ENCODE measurements around the gene INSL6. TPM values are rescaled to one million over a fixed set of nuclear protein-coding genes. Genes with fewer than 3 reads are reported as not detected.

The INSL6 gene
- total and polyA plus RNA-seq, 10 of the 15 experiments (the other 5 are each of a cell fraction or from before 2014, with no cell fraction given) = 0.10 to 1.6 (median 0.84) TPM; not detected in 7

DNA sequence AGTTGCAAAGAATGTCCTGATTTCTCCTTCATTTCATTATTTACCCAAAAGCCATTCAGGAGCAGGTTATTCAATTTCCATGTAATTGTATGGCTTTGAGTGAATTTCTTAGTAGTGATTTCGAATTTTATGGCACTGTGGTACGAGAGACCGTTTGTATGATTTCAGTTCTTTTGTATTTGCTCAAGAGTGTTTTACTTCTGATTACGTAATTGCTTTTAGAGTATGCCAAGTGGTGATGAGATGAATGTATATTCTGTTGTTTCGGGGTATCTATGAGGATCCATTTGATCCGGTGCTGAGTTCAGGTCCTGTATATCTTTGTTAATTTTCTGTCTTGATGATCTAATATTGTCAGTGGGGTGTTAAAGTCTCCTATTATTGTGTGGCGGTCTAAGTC, 41.2 kb downstream of the INSL6 start (continued):
- no peak for TF ChIP-seq GATAD2B (conservative IDR thresholded peaks at IDR 0.05; ENCODE audit: low read depth)

GRCh38 chr9:5140151-5140550, 45.3 kb downstream of the INSL6 start:
- peak; percentile 74 for ATAC-seq
- ChIA-PET RAD21 (ENCODE audit: unreplicated experiment) (interaction anchor here (1.7 kb wide), 1 partner anchor 194 kb away, joined by 3 read pairs; no protein-coding TSS in a partner anchor), POLR2A (no interaction called here), CTCF (interaction anchor here (1.5 to 1.7 kb wide), 2 partner anchors 378 to 381 kb away, joined by 4 to 5 read pairs; no protein-coding TSS in a partner anchor), SMC1A (ENCODE audit: uncharacterized antibody, unreplicated experiment) (interaction anchor here (0.8 to 1.3 kb wide), 4 partner anchors 9 to 83 kb away, joined by 3 to 5 read pairs (median 3); no protein-coding TSS in a partner anchor)
- Histone ChIP-seq H3K9ac (ENCODE audit: control insufficient read depth, insufficient read depth, low read length) (no peak overlapping the region), H3K4me2 (ENCODE audit: control insufficient read depth, insufficient read depth) (no peak overlapping the region), H3K4me1 (ENCODE audit: control insufficient read depth, insufficient read depth, low read length) (no peaks in the 10 kb centered on the region), H3K27me3 (replicated peaks in 1 of 2; ENCODE audit: control insufficient read depth in 2 of 2, insufficient read depth in 2 of 2, low read length in 1 of 2) (no peaks in the 10 kb centered on the region), H3K9me3 (replicated peaks; ENCODE audit: control insufficient read depth, insufficient read depth, low read length) (no peaks in the 10 kb centered on the region; the same call in 2 of the 3 replicates), H3K79me2 (ENCODE audit: control insufficient read depth, insufficient read depth, low read length) (no peaks in the 10 kb centered on the region), H2AFZ (ENCODE audit: control insufficient read depth, low read depth, low read length) (no peak overlapping the region), H3K4me3 (no peak overlapping the region), H3K36me3 (ENCODE audit: control insufficient read depth in 2 of 2, insufficient read depth in 2 of 2, low read length in 1 of 2) (no peaks in the 10 kb centered on the region), H4K20me1 (ENCODE audit: control insufficient read depth, insufficient read depth) (no peaks in the 10 kb centered on the region), H3K27ac (ENCODE audit: control insufficient read depth, insufficient read depth) (no peak overlapping the region)
- FAIRE-seq = no peak
- 100% methylated on average over 1 of the region's 1 CpG for WGBS (ENCODE audit: insufficient coverage, insufficient replicate concordance, low lambda C conversion rate, missing lambda C conversion rate)
- intact Hi-C loops (cut with micrococcal nuclease; ENCODE audit: unreplicated experiment) (no loop called here), in situ Hi-C loops (cut with MboI) (no loop called here)
- no TSS peak for BruUV-seq (replicated peaks)
- TF ChIP-seq SIN3A (IDR thresholded peaks at IDR 0.05; ENCODE audit: low read depth, low read length) (no peak), POLR2AphosphoS2 (IDR thresholded peaks at IDR 0.05; ENCODE audit: low read depth, low read length) (no peak)
- no peak for DNase-seq (ENCODE audit: low read depth, low spot score)

GRCh38 chr9:5122516-5122915, 62.9 kb downstream of the INSL6 start:
- no TSS peak for BruUV-seq (replicated peaks)
- Histone ChIP-seq H3K4me2 (ENCODE audit: control insufficient read depth, insufficient read depth) (no peak overlapping the region), H3K4me1 (ENCODE audit: control insufficient read depth, insufficient read depth, low read length) (no peaks in the 10 kb centered on the region), H3K4me3 (no peak overlapping the region), H2AFZ (ENCODE audit: control insufficient read depth, low read depth, low read length) (no peak overlapping the region), H3K36me3 (ENCODE audit: control insufficient read depth in 2 of 2, insufficient read depth in 2 of 2, low read length in 1 of 2) (peaks cover 0 to 4% of the 10 kb centered on the region in 2 experiments; a peak in 2 of 4 replicates), H3K27me3 (replicated peaks in 1 of 2; ENCODE audit: control insufficient read depth in 2 of 2, insufficient read depth in 2 of 2, low read length in 1 of 2) (no peaks in the 10 kb centered on the region), H3K79me2 (ENCODE audit: control insufficient read depth, insufficient read depth, low read length) (no peaks in the 10 kb centered on the region), H3K9ac (ENCODE audit: control insufficient read depth, insufficient read depth, low read length) (no peak overlapping the region), H3K27ac (ENCODE audit: control insufficient read depth, insufficient read depth) (no peak overlapping the region), H4K20me1 (ENCODE audit: control insufficient read depth, insufficient read depth) (no peaks in the 10 kb centered on the region), H3K9me3 (replicated peaks; ENCODE audit: control insufficient read depth, insufficient read depth, low read length) (no peaks in the 10 kb centered on the region)
- TF ChIP-seq BACH1 (IDR thresholded peaks at IDR 0.05; ENCODE audit: borderline replicate concordance) (no peak), POU2F2 (IDR thresholded peaks at IDR 0.05; ENCODE audit: borderline replicate concordance, low read depth, low read length) (no peak), NFXL1 (IDR thresholded peaks at IDR 0.05; ENCODE audit: borderline replicate concordance) (no peak), EZH2 (IDR thresholded peaks at IDR 0.05; ENCODE audit: borderline replicate concordance, control insufficient read depth, low read depth, low read length) (no peak), CTCF (IDR thresholded peaks at IDR 0.05 in 2 of 3, conservative IDR thresholded peaks at IDR 0.05 in 1 of 3; ENCODE audit: control insufficient read depth in 2 of 3, extremely low read depth in 1 of 3, insufficient read depth in 1 of 3, low read depth in 3 of 3, low read length in 3 of 3) (no peak)
- TF ChIP-seq, protein P1, sequence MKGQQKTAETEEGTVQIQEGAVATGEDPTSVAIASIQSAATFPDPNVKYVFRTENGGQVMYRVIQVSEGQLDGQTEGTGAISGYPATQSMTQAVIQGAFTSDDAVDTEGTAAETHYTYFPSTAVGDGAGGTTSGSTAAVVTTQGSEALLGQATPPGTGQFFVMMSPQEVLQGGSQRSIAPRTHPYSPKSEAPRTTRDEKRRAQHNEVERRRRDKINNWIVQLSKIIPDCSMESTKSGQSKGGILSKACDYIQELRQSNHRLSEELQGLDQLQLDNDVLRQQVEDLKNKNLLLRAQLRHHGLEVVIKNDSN (IDR thresholded peaks at IDR 0.05; ENCODE audit: borderline replicate concordance, extremely low read length, insufficient read depth, low read depth, low read length) = no peak
- TF ChIP-seq, protein P2, sequence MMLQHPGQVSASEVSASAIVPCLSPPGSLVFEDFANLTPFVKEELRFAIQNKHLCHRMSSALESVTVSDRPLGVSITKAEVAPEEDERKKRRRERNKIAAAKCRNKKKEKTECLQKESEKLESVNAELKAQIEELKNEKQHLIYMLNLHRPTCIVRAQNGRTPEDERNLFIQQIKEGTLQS (IDR thresholded peaks at IDR 0.05; ENCODE audit: borderline replicate concordance, extremely low read depth, low read depth, low read length) = no peak
- intact Hi-C loops (cut with micrococcal nuclease; ENCODE audit: unreplicated experiment) = no loop called here
- 96% methylated on average over 3 of the region's 3 CpGs for WGBS (ENCODE audit: insufficient coverage, insufficient replicate concordance, low lambda C conversion rate, missing lambda C conversion rate)
- RAD21 ChIA-PET (ENCODE audit: unreplicated experiment) = no interaction called here
- FAIRE-seq (no peak), ATAC-seq (no peak), DNase-seq (ENCODE audit: low read depth, low spot score) (no peak)
- POLR2A ChIA-PET = no interaction called here
- in situ Hi-C loops (cut with MboI) = no loop called here
- SMC1A ChIA-PET (ENCODE audit: uncharacterized antibody, unreplicated experiment) = no interaction called here
- CTCF ChIA-PET = no interaction called here

All from GM12878 (cell line).